Brain microvascular endothelial cell (primary cell): ENCODE measurements around the gene PPP1R26.

Source experiments
- DNase-seq: peaks from one replicate; pipeline ENCODE4 v3.0.0-alpha.2; 2020
- H3K27ac ChIP-seq: fragments of 250-450 bp; sonication (Bioruptor Pico); 2 replicates; pipeline ENCODE4 v1.5.1; 2020; ENCODE audit warnings: mild to moderate bottlenecking, moderate library complexity
- H3K27me3 ChIP-seq: fragments of 250-450 bp; sonication (Bioruptor Pico); replicated peaks from 2 replicates; pipeline ENCODE4 v1.5.1; 2020; ENCODE audit warnings: mild to moderate bottlenecking
- H3K36me3 ChIP-seq: fragments of 250-450 bp; sonication (Bioruptor Pico); replicated peaks from 2 replicates; pipeline ENCODE4 v1.5.1; 2020; ENCODE audit warnings: mild to moderate bottlenecking
- H3K4me3 ChIP-seq: 2 replicates; pipeline ENCODE4 v1.5.1; 2011; ENCODE audit warnings: low read depth, mild to moderate bottlenecking, control low read depth, low read length, moderate library complexity
- in situ Hi-C: cut with HindIII; loops from 2 replicates; pipeline ENCODE4 v1.10.0; 2017; ENCODE audit warnings: low sequenced_read_pairs, low pct_ligation_motif_present
- TF ChIP-seq, protein P1 (sequence below): IDR thresholded peaks from 2 replicates; pipeline ENCODE4 v1.5.1; 2011; ENCODE audit warnings: low read depth, mild to moderate bottlenecking, moderate library complexity, low read length, control low read depth, inconsistent platforms; ENCODE audit errors: missing control alignments

The PPP1R26 gene

GRCh38 chr9:135498381-135499126 lies 19.0 kb downstream of the PPP1R26 start:
- Histone ChIP-seq H3K4me3 (no peak overlapping the region), H3K36me3 (peaks cover 7% of the 10 kb centered on the region), H3K27ac (no peak overlapping the region), H3K27me3 (no peaks in the 10 kb centered on the region)
- in situ Hi-C loops: no loop called here
- TF ChIP-seq, protein P1, sequence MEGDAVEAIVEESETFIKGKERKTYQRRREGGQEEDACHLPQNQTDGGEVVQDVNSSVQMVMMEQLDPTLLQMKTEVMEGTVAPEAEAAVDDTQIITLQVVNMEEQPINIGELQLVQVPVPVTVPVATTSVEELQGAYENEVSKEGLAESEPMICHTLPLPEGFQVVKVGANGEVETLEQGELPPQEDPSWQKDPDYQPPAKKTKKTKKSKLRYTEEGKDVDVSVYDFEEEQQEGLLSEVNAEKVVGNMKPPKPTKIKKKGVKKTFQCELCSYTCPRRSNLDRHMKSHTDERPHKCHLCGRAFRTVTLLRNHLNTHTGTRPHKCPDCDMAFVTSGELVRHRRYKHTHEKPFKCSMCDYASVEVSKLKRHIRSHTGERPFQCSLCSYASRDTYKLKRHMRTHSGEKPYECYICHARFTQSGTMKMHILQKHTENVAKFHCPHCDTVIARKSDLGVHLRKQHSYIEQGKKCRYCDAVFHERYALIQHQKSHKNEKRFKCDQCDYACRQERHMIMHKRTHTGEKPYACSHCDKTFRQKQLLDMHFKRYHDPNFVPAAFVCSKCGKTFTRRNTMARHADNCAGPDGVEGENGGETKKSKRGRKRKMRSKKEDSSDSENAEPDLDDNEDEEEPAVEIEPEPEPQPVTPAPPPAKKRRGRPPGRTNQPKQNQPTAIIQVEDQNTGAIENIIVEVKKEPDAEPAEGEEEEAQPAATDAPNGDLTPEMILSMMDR: no peak
- no peak for DNase-seq

GRCh38 chr9:135499326-135500070 lies 19.9 kb downstream of the PPP1R26 start:
- Histone ChIP-seq H3K4me3 (peak overlapping the region; percentile 81), H3K36me3 (peaks cover 16% of the 10 kb centered on the region), H3K27me3 (no peaks in the 10 kb centered on the region), H3K27ac (peak overlapping the region; percentile 4)
- DNase-seq: peak; percentile 86
- TF ChIP-seq, protein P1: no peak
- in situ Hi-C loops: no loop called here

DNA sequence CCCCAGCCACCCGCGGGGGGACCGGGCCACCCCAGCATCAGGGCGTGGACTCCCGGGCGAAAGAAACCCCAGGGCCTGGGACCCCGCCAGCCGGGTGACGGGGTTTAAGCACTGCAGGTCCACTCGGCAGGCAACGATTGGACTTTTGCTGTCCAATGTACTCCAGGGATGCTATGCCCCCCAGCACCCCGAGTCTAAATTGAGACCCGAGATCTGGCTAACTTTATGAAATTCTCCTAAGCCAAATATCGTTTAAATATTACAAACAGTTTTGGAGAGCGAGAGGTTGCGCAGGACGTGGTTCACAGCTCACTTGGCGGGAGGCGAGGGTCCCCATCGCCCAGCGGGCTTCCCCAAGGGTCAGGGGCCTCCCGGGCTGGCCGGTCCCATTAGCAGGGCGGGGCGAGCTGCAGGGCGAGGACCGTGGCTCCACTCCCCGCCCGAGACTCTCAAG lies 20.5 kb downstream of the PPP1R26 start:
- peaks cover 20% of the 10 kb centered on the region for H3K36me3 ChIP-seq
- H3K27me3 ChIP-seq: no peaks in the 10 kb centered on the region
- TF ChIP-seq, protein P1: no peak
- peak overlapping the region; percentile 4 for H3K27ac ChIP-seq
- H3K4me3 ChIP-seq: peak overlapping the region; percentile 81
- in situ Hi-C loops: no loop called here
- DNase-seq: no peak

GRCh38 chr9:135500525-135501260 lies 21.1 kb downstream of the PPP1R26 start, which contains the start of gene MRPS2:
MRPS2 (plus strand) TSS chr9:135500682; CDS start chr9:135500711, 29 bp downstream.
- TF ChIP-seq, protein P1: peak; percentile 69
- Histone ChIP-seq H3K4me3 (peak within 1 kb of the TSS; percentile 81), H3K27me3 (no peaks in the 10 kb centered on the region), H3K36me3 (peaks cover 23% of the 10 kb centered on the region), H3K27ac (peak within 1 kb of the TSS; percentile 50)
- in situ Hi-C loops: no loop called here
- peak; percentile 71 for DNase-seq

GRCh38 chr9:135501261-135502167 lies 21.9 kb downstream of the PPP1R26 start:
- peak overlapping the region; percentile 50 for H3K27ac ChIP-seq
- DNase-seq: no peak
- in situ Hi-C loops: no loop called here

More at GRCh38 chr9:135501261-135502167, 21.9 kb downstream of the PPP1R26 start:
- no peaks in the 10 kb centered on the region for H3K27me3 ChIP-seq
- TF ChIP-seq, protein P1: no peak
- H3K36me3 ChIP-seq: peaks cover 23% of the 10 kb centered on the region
- peak overlapping the region; percentile 81 for H3K4me3 ChIP-seq
